ENCODE measurements around the gene NKIRAS1.

Gene NKIRAS1

DNA sequence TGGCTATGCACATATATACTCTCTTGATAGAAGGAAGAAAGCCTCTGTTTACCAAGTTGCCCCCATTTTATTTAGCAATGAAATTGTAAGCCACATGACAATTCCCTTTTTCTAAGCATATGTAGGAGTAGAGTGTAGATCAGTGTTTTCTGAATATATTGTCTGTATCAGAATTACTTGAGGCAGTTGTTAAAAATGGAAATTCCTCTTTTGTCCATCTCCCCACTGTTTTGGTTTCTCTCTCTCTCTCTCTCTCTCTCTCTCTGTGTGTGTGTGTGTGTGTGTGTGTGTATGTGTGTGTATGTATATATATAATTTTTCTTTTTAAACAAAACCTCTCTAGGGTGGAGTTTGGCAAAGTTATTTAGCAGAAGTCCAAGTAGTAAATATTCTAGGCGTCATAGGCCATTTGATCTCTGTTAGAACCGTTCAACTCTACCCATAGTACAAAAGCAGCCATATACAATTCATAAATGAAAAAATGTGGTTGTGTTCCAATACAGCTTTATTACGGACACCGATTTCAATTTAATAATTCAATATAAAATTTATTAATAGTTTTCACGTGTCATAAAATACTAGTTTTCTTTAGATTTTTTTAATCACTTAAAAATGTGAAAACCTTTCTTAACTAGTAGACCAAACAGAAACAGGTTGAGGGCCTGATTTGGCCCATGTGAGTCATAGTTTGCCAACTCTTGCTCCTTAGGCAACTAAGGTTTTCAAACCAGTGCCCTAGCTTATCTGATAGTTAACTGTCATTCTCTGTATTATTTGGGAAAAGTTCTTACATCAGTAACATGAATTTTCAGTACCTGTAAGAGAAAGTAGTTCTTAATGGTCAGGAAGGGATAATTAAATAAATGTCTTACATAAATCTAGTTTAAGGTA, 71.2 kb downstream of the NKIRAS1 start:
- H3K4me3 ChIP-seq (replicated peaks; ENCODE audit: low read depth, low read length) = no peak overlapping the region
- TF ChIP-seq, protein P1, sequence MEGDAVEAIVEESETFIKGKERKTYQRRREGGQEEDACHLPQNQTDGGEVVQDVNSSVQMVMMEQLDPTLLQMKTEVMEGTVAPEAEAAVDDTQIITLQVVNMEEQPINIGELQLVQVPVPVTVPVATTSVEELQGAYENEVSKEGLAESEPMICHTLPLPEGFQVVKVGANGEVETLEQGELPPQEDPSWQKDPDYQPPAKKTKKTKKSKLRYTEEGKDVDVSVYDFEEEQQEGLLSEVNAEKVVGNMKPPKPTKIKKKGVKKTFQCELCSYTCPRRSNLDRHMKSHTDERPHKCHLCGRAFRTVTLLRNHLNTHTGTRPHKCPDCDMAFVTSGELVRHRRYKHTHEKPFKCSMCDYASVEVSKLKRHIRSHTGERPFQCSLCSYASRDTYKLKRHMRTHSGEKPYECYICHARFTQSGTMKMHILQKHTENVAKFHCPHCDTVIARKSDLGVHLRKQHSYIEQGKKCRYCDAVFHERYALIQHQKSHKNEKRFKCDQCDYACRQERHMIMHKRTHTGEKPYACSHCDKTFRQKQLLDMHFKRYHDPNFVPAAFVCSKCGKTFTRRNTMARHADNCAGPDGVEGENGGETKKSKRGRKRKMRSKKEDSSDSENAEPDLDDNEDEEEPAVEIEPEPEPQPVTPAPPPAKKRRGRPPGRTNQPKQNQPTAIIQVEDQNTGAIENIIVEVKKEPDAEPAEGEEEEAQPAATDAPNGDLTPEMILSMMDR (IDR thresholded peaks at IDR 0.05; ENCODE audit: low read depth, low read length, missing control alignments) = no peak
- no peak for DNase-seq (ENCODE audit: extremely low read depth, low read depth)

DNA sequence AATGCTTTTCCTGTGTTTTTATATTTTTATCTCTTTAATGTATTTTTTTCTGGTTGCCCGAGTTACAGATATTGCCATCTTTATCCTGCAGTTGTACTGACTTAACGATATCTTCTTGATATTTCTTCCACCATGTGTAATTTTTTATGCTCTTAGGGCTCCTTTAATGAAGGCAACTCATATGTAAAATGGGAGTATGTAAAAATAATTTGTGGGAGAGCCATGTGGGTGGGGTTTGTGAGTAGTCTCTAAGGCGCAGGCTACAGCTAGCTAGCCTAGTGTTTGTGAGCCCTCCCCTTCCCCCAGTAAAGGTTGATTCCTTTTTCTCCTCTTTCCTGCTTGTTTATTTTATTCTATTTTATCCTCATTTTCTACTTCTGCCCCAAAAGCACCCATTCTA, 72.9 kb downstream of the NKIRAS1 start:
- no peak for DNase-seq (ENCODE audit: extremely low read depth, low read depth)
- TF ChIP-seq, protein P1 (IDR thresholded peaks at IDR 0.05; ENCODE audit: low read depth, low read length, missing control alignments) = no peak
- no peak overlapping the region for H3K4me3 ChIP-seq (replicated peaks; ENCODE audit: low read depth, low read length)
